GM12874 (cell line): ENCODE data around the gene GALNTL6.

Experiments
- CTCF ChIP-seq: IDR thresholded peaks from 2 replicates; pipeline ENCODE4 v1.5.1; 2011; ENCODE audit warnings: low read depth, mild to moderate bottlenecking, control low read depth, low read length, moderate library complexity; ENCODE audit not compliant: insufficient read depth

The GALNTL6 gene

GRCh38 chr4:172983014-172983413 is 1169.8 kb downstream of the GALNTL6 start:
- no peak for TF ChIP-seq CTCF

- TF ChIP-seq CTCF = no peak
These were observed 1170.4 kb downstream of the GALNTL6 start for GRCh38 chr4:172983631-172984030.

- no peak for TF ChIP-seq CTCF
These were observed 1172.3 kb downstream of the GALNTL6 start for GRCh38 chr4:172985552-172985951.

GRCh38 chr4:172986114-172986513 is 1172.9 kb downstream of the GALNTL6 start:
- TF ChIP-seq CTCF = no peak

- TF ChIP-seq CTCF = no peak
These were observed 1177.0 kb downstream of the GALNTL6 start for GRCh38 chr4:172989984-172990820.

GRCh38 chr4:172992648-172993378 is 1179.6 kb downstream of the GALNTL6 start:
- TF ChIP-seq CTCF = no peak

- no peak for TF ChIP-seq CTCF
These were observed 1182.0 kb downstream of the GALNTL6 start for GRCh38 chr4:172995161-172995560.
